Peyer's patch (tissue), 4 donors: ENCODE results near the gene RADIL. TPM values are rescaled to one million over a fixed set of nuclear protein-coding genes. Genes with fewer than 3 reads are reported as not detected.

Experiments
- DNase-seq, 3 donors: peaks; one replicate each; pipeline ENCODE4 v3.0.0-alpha.2; 2017 to 2019
- H3K27ac ChIP-seq, 4 donors: fragments of 200-600 bp; sonication (generic); one replicate each; pipeline ENCODE4 v1.5.1; 2016 to 2019
- H3K27me3 ChIP-seq, 2 donors: fragments of 200-600 bp; sonication (generic); one replicate each; pipeline ENCODE4 v1.5.1; 2019
- H3K36me3 ChIP-seq, 3 donors: fragments of 200-600 bp; sonication (generic); one replicate each; pipeline ENCODE4 v1.5.1; 2016 to 2019
- H3K4me1 ChIP-seq, 4 donors: fragments of 200-600 bp; sonication (generic); one replicate each; pipeline ENCODE4 v1.5.1; 2016 to 2019
- H3K4me3 ChIP-seq, 4 donors: fragments of 200-600 bp; sonication (generic); 1 replicate in 3 of 4; 2 replicates in 1 of 4; pipeline ENCODE4 v1.5.1; 2016 to 2019; ENCODE audit warnings: mild to moderate bottlenecking in 1 of 4
- H3K9me3 ChIP-seq, 4 donors: fragments of 200-600 bp; sonication (generic); one replicate each; pipeline ENCODE4 v1.5.1; 2016 to 2019; ENCODE audit warnings: mild to moderate bottlenecking in 1 of 4
- POLR2A ChIP-seq, 2 donors: fragments of 450-650 bp; IDR thresholded peaks; one replicate each; pipeline ENCODE4 v1.5.1; 2017; ENCODE audit warnings: antibody characterized with exemption in 2 of 2, mild to moderate bottlenecking in 2 of 2, moderate library complexity in 2 of 2
- total RNA-seq, 4 donors: library from RNA; depleted of rRNA; stranded (reverse); fragments of >200 nt; gene quantifications; one replicate each; pipeline ENCODE4 v1.1.0, GENCODE V29; 2016
- TF ChIP-seq, protein P1 (sequence below), 6 experiments: fragments of 450-650 bp in 4 of 6; fragments of 200-600 bp in 2 of 6; sonication (generic) in 1 of 6; IDR thresholded peaks; one replicate each; pipeline ENCODE4 v1.5.1; 2017 to 2019; ENCODE audit warnings: antibody characterized with exemption in 6 of 6, mild to moderate bottlenecking in 3 of 6, moderate library complexity in 1 of 6

RADIL gene
- total RNA-seq, 4 donors from 2014 or later = 1.1 to 16.5 (median 4.5) TPM

GRCh38 chr7:4873071-4873944 is 10.2 kb downstream of the RADIL start:
- DNase-seq = no peak
- no peak overlapping the region for H3K27ac ChIP-seq
- no peaks in the 10 kb centered on the region for H3K27me3 ChIP-seq
- H3K4me1 ChIP-seq = no peaks in the 10 kb centered on the region
- H3K36me3 ChIP-seq = no peaks in the 10 kb centered on the region
- H3K9me3 ChIP-seq = no peaks in the 10 kb centered on the region
- no peak for TF ChIP-seq POLR2A (IDR thresholded peaks at IDR 0.05)
- TF ChIP-seq, protein P1, sequence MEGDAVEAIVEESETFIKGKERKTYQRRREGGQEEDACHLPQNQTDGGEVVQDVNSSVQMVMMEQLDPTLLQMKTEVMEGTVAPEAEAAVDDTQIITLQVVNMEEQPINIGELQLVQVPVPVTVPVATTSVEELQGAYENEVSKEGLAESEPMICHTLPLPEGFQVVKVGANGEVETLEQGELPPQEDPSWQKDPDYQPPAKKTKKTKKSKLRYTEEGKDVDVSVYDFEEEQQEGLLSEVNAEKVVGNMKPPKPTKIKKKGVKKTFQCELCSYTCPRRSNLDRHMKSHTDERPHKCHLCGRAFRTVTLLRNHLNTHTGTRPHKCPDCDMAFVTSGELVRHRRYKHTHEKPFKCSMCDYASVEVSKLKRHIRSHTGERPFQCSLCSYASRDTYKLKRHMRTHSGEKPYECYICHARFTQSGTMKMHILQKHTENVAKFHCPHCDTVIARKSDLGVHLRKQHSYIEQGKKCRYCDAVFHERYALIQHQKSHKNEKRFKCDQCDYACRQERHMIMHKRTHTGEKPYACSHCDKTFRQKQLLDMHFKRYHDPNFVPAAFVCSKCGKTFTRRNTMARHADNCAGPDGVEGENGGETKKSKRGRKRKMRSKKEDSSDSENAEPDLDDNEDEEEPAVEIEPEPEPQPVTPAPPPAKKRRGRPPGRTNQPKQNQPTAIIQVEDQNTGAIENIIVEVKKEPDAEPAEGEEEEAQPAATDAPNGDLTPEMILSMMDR (IDR thresholded peaks at IDR 0.05) = no peak
- H3K4me3 ChIP-seq = no peak overlapping the region

GRCh38 chr7:4871930-4872675 is 11.4 kb downstream of the RADIL start:
- H3K36me3 ChIP-seq = no peaks in the 10 kb centered on the region
- peaks cover 0 to 3% (median 0%) of the 10 kb centered on the region in 4 donors for H3K9me3 ChIP-seq
- no peak overlapping the region for H3K27ac ChIP-seq
- H3K4me1 ChIP-seq = no peaks in the 10 kb centered on the region
- DNase-seq = no peak
- no peak overlapping the region for H3K4me3 ChIP-seq
- TF ChIP-seq POLR2A (IDR thresholded peaks at IDR 0.05) = no peak
- TF ChIP-seq, protein P1 (IDR thresholded peaks at IDR 0.05) = no peak
- H3K27me3 ChIP-seq = no peaks in the 10 kb centered on the region

DNA sequence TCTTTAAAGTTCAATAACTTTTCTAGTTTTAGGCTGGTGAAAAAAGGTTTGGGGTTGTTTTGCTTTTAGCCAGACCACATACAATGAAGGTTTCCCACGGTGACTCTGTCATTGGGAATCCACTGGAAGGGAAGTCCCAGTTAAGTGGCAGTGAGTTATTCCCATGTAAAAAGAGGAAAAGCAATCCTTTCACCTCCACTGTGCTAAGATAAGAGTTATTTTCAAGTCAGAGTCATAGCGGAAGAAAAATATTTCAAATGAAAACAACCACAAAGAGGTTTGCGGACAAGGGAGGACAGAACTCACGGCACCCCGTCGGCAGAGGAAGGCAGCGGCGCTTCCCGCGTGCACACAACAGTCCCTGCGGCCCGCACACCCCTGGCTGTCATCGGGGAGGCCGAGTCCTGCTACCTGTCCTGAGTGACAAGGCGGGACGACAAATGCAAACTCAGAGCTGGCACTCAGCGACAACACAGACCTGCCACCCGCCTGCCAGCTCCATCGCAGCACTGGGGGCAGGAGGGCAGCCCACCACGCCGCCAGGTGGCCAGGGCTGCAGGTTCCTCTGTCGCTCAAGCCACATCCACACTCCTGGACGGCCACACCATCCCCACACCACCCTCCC is 12.3 kb downstream of the RADIL start:
- peak in 1 of 3 donors; percentile 19 for DNase-seq
- no peaks in the 10 kb centered on the region for H3K36me3 ChIP-seq

DNA sequence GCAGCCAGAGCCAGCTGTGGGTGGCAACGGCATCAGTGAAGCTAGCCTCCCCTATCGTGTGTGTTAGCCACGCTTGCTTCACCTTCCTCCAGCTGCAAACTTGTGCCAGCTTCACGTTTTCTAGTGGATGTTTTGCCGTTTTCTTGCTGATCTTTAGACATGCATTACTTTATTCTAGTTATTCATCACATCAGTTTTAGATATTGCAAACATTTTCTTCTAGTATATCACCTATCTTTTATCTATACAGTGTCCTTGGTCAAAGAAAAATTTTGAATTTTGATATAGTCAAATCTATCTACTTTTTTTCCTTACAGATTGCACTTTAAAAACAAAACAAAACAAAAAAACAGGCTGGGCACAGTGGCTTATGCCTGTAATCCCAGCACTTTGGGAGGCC is 15.0 kb downstream of the RADIL start:
- DNase-seq = no peak
- H3K4me1 ChIP-seq = no peaks in the 10 kb centered on the region
- H3K4me3 ChIP-seq = no peak overlapping the region
- H3K27ac ChIP-seq = no peak overlapping the region
- H3K27me3 ChIP-seq = no peaks in the 10 kb centered on the region
- TF ChIP-seq POLR2A (IDR thresholded peaks at IDR 0.05) = no peak
- TF ChIP-seq, protein P1 (IDR thresholded peaks at IDR 0.05) = no peak
- H3K9me3 ChIP-seq = peaks cover 0 to 3% (median 0%) of the 10 kb centered on the region in 4 donors
- no peaks in the 10 kb centered on the region for H3K36me3 ChIP-seq

More for the DNA sequence above, 12.3 kb downstream of the RADIL start:
- H3K4me3 ChIP-seq = no peak overlapping the region
- TF ChIP-seq, protein P1 (IDR thresholded peaks at IDR 0.05) = no peak
- TF ChIP-seq POLR2A (IDR thresholded peaks at IDR 0.05) = no peak
- no peaks in the 10 kb centered on the region for H3K27me3 ChIP-seq
- H3K4me1 ChIP-seq = no peaks in the 10 kb centered on the region
- no peak overlapping the region for H3K27ac ChIP-seq
- H3K9me3 ChIP-seq = peaks cover 0 to 3% (median 0%) of the 10 kb centered on the region in 4 donors
